Thyroid gland (tissue), 4 donors: ENCODE results near the gene TTLL13. TPM values are rescaled to one million over a fixed set of nuclear protein-coding genes. Genes with fewer than 3 reads are reported as not detected.
"Not testable (repeated sequence)": the region's sequence is repeated elsewhere in the genome, so short reads cannot be mapped to it uniquely, and the experiment has no call there.

Experiments used
- DNase-seq, 2 donors: peaks; one replicate each; pipeline ENCODE4 v3.0.0-alpha.2; 2019
- H3K27ac ChIP-seq, 3 donors: fragments of 200-600 bp; sonication (generic); 1 replicate in 2 of 3; 2 replicates in 1 of 3; pipeline ENCODE4 v1.5.1; 2016 to 2019; ENCODE audit warnings: mild to moderate bottlenecking in 1 of 3, moderate library complexity in 1 of 3
- H3K27me3 ChIP-seq: fragments of 200-600 bp; sonication (generic); one replicate; pipeline ENCODE4 v1.5.1; 2019
- H3K36me3 ChIP-seq, 2 donors: fragments of 200-600 bp; sonication (generic); one replicate each; pipeline ENCODE4 v1.5.1; 2016 to 2019
- H3K4me1 ChIP-seq, 2 donors: fragments of 200-600 bp; sonication (generic); one replicate each; pipeline ENCODE4 v1.5.1; 2017 to 2019
- H3K4me3 ChIP-seq, 3 donors: fragments of 200-600 bp; sonication (generic); replicated peaks in 1 of 3; 1 replicate in 2 of 3; 2 replicates in 1 of 3; pipeline ENCODE4 v1.5.1; 2016; ENCODE audit warnings: mild to moderate bottlenecking in 1 of 3
- H3K9me3 ChIP-seq: fragments of 200-600 bp; sonication (generic); one replicate; pipeline ENCODE4 v1.5.1; 2017
- POLR2A ChIP-seq, 2 donors: fragments of 450-650 bp; IDR thresholded peaks; one replicate each; pipeline ENCODE4 v1.6.1; 2017; ENCODE audit warnings: antibody characterized with exemption in 2 of 2, mild to moderate bottlenecking in 2 of 2, moderate library complexity in 1 of 2
- WGBS, 2 donors: methylation state at CpG; one replicate each; pipeline ENCODE4 v1.1.5; 2017; 5-methylcytosine and 5-hydroxymethylcytosine counted together
- intact Hi-C: fragments of 100-400 bp; cut with DNase I; formaldehyde crosslinking; loops from one replicate; pipeline ENCODE4 v1.15.1; 2023
- total RNA-seq, 4 donors: library from RNA; depleted of rRNA; stranded (reverse); fragments of >200 nt; gene quantifications; one replicate each; pipeline ENCODE4 v1.2.3, GENCODE V29; 2016
- TF ChIP-seq, protein P1 (sequence below), 6 experiments: fragments of 200-600 bp in 3 of 6; fragments of 450-650 bp in 3 of 6; sonication (generic) in 3 of 6; IDR thresholded peaks; one replicate each; pipeline ENCODE4 v1.5.1; 2016 to 2019; ENCODE audit warnings: antibody characterized with exemption in 6 of 6, mild to moderate bottlenecking in 2 of 6, inconsistent platforms in 1 of 6, moderate library complexity in 1 of 6

The TTLL13 gene
- total RNA-seq, 4 donors from 2014 or later, result 0.13 to 0.22 TPM; not detected in 2

- intact Hi-C loops, result no loop called here
- peaks cover 0 to 5% of the 10 kb centered on the region in 2 donors for H3K36me3 ChIP-seq
- no peak overlapping the region for H3K4me3 ChIP-seq
- peaks cover 0 to 4% of the 10 kb centered on the region in 2 donors for H3K4me1 ChIP-seq
- H3K27me3 ChIP-seq, result no peaks in the 10 kb centered on the region
- no peak for DNase-seq
- no peak overlapping the region for H3K27ac ChIP-seq
- 88 to 89% methylated on average over 10 of the region's 10 CpGs for WGBS, 2 donors
- TF ChIP-seq POLR2A (IDR thresholded peaks at IDR 0.05), result no peak
- no peaks in the 10 kb centered on the region for H3K9me3 ChIP-seq
Observed at GRCh38 chr15:90243943-90244639, 5.3 kb upstream of the TTLL13 start.

GRCh38 chr15:90248789-90249202 is 560 bp upstream of the TTLL13 start:
- Histone ChIP-seq H3K4me1 (peaks cover 8 to 10% of the 10 kb centered on the region in 2 donors), H3K27me3 (no peaks in the 10 kb centered on the region), H3K27ac (peak overlapping the region; percentile 35 to 63 (median 56)), H3K4me3 (peak overlapping the region in 1 of 3 donors; percentile 53), H3K36me3 (no peaks in the 10 kb centered on the region), H3K9me3 (no peaks in the 10 kb centered on the region)
- WGBS, 2 donors, result 77 to 79% methylated on average over 6 of the region's 6 CpGs
- peak in 1 of 2 donors; percentile 12 for DNase-seq
- intact Hi-C loops, result no loop called here
- TF ChIP-seq, protein P1, sequence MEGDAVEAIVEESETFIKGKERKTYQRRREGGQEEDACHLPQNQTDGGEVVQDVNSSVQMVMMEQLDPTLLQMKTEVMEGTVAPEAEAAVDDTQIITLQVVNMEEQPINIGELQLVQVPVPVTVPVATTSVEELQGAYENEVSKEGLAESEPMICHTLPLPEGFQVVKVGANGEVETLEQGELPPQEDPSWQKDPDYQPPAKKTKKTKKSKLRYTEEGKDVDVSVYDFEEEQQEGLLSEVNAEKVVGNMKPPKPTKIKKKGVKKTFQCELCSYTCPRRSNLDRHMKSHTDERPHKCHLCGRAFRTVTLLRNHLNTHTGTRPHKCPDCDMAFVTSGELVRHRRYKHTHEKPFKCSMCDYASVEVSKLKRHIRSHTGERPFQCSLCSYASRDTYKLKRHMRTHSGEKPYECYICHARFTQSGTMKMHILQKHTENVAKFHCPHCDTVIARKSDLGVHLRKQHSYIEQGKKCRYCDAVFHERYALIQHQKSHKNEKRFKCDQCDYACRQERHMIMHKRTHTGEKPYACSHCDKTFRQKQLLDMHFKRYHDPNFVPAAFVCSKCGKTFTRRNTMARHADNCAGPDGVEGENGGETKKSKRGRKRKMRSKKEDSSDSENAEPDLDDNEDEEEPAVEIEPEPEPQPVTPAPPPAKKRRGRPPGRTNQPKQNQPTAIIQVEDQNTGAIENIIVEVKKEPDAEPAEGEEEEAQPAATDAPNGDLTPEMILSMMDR (IDR thresholded peaks at IDR 0.05), result no peak
- TF ChIP-seq POLR2A (IDR thresholded peaks at IDR 0.05), result no peak

GRCh38 chr15:90257776-90258175 is 8.4 kb downstream of the TTLL13 start:
- Histone ChIP-seq H3K4me3 (no peak overlapping the region), H3K9me3 (no peaks in the 10 kb centered on the region), H3K4me1 (no peaks in the 10 kb centered on the region), H3K27me3 (no peaks in the 10 kb centered on the region), H3K27ac (no peak overlapping the region), H3K36me3 (no peaks in the 10 kb centered on the region)
- intact Hi-C loops, result no loop called here
- TF ChIP-seq POLR2A (IDR thresholded peaks at IDR 0.05), result no peak
- 91 to 92% methylated on average over 7 of the region's 7 CpGs for WGBS, 2 donors
- DNase-seq, result no peak

DNA sequence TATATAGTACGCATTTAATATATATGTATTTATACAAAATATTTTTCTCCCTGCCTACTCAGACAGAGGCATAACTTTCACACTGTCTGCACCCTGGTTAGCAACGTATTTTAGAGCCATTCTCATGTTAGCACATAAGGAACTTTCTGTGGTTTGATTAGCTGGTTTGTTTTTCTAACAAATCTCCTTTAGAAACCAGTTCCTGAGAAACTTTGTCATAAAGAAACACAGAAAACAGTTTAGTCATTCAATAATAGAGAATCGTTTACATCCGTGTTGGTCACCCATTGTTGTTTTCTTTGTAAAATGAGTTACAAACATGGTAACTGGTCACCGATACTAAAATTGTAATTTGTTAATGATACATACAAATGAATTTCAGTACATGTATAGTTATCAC is 10.2 kb downstream of the TTLL13 start:
- Histone ChIP-seq H3K36me3 (no peaks in the 10 kb centered on the region), H3K27ac (no peak overlapping the region), H3K27me3 (no peaks in the 10 kb centered on the region), H3K4me3 (no peak overlapping the region), H3K9me3 (no peaks in the 10 kb centered on the region), H3K4me1 (peaks cover 0 to 5% of the 10 kb centered on the region in 2 donors)
- WGBS, 2 donors, result 75 to 78% methylated on average over 5 of the region's 5 CpGs
- TF ChIP-seq, protein P1 (IDR thresholded peaks at IDR 0.05), result no peak
- no peak for TF ChIP-seq POLR2A (IDR thresholded peaks at IDR 0.05)
- intact Hi-C loops, result no loop called here
- DNase-seq, result no peak

GRCh38 chr15:90260731-90261130 is 11.4 kb downstream of the TTLL13 start:
- H3K4me1 ChIP-seq, result peaks cover 0 to 10% of the 10 kb centered on the region in 2 donors
- H3K36me3 ChIP-seq, H3K27me3 ChIP-seq, H3K4me3 ChIP-seq, H3K27ac ChIP-seq, intact Hi-C loops, DNase-seq, H3K9me3 ChIP-seq: not testable (repeated sequence)
- WGBS, 2 donors, result 86 to 88% methylated on average over 6 of the region's 6 CpGs

GRCh38 chr15:90261811-90262210 is 12.5 kb downstream of the TTLL13 start:
- Histone ChIP-seq H3K4me1 (peaks cover 3 to 14% of the 10 kb centered on the region in 2 donors), H3K27me3 (no peaks in the 10 kb centered on the region), H3K4me3 (no peak overlapping the region), H3K27ac (no peak overlapping the region), H3K36me3 (no peaks in the 10 kb centered on the region), H3K9me3 (no peaks in the 10 kb centered on the region)
- DNase-seq, result no peak
- TF ChIP-seq POLR2A (IDR thresholded peaks at IDR 0.05), result no peak
- TF ChIP-seq, protein P1 (IDR thresholded peaks at IDR 0.05), result no peak
- intact Hi-C loops, result no loop called here
- WGBS, 2 donors, result 69 to 84% methylated on average over 5 of the region's 5 CpGs
